NCI-H2227 treated with DMSO at 0.1 percent for 48 hours (cell line): ENCODE results near the gene ATP11B.
A peak's percentile ranks its signal among the peaks of the same experiment; 100 is the strongest.

Experiments
- DNase-seq: peaks from one replicate; lab custom pipeline; 2025; lab: John Stamatoyannopoulos, UW

Gene ATP11B

GRCh38 chr3:182910936-182911781 is 117.9 kb downstream of the ATP11B start:
- no peak for DNase-seq

GRCh38 chr3:182911782-182912111 is 118.4 kb downstream of the ATP11B start:
- DNase-seq = no peak

GRCh38 chr3:182912474-182912873 is 119.2 kb downstream of the ATP11B start:
- DNase-seq = no peak

- DNase-seq = no peak
Measured at GRCh38 chr3:182913889-182914288, 120.6 kb downstream of the ATP11B start.

- DNase-seq = no peak
Measured at GRCh38 chr3:182914341-182914740, 121.0 kb downstream of the ATP11B start.

GRCh38 chr3:182917134-182917533 is 123.8 kb downstream of the ATP11B start:
- DNase-seq = no peak

GRCh38 chr3:182919866-182920357 is 126.6 kb downstream of the ATP11B start:
- no peak for DNase-seq

GRCh38 chr3:182920515-182921084 is 127.3 kb downstream of the ATP11B start:
- no peak for DNase-seq

GRCh38 chr3:182921665-182922355 is 128.5 kb downstream of the ATP11B start:
- no peak for DNase-seq

- peak; percentile 53 for DNase-seq
Measured at GRCh38 chr3:182925330-182925943, 132.1 kb downstream of the ATP11B start.

- peak; percentile 44 for DNase-seq
Measured at GRCh38 chr3:182925944-182926337, 132.6 kb downstream of the ATP11B start.

GRCh38 chr3:182935803-182936202 is 142.5 kb downstream of the ATP11B start:
- DNase-seq = no peak

- DNase-seq = no peak
Measured at GRCh38 chr3:182936239-182936917, 143.1 kb downstream of the ATP11B start.

- no peak for DNase-seq
Measured at GRCh38 chr3:182936918-182937285, 143.6 kb downstream of the ATP11B start.

- DNase-seq = no peak
Measured at GRCh38 chr3:182937293-182938051, 144.2 kb downstream of the ATP11B start.

- no peak for DNase-seq
Measured at GRCh38 chr3:182940266-182940808, 147.0 kb downstream of the ATP11B start.

GRCh38 chr3:182941719-182942118 is 148.4 kb downstream of the ATP11B start:
- no peak for DNase-seq

GRCh38 chr3:182947888-182948287 is 154.6 kb downstream of the ATP11B start:
- DNase-seq = no peak

GRCh38 chr3:182948305-182948704 is 155.0 kb downstream of the ATP11B start:
- no peak for DNase-seq

- DNase-seq = no peak
Measured at GRCh38 chr3:182949688-182950087, 156.4 kb downstream of the ATP11B start.
